Activated CD8-positive, alpha-beta memory T cell treated with anti-CD3 and anti-CD28 coated beads, Interleukin-2, amount 50 U/mL, for 1 hour (primary cell): ENCODE measurements around the gene CPE.
"Not testable (repeated sequence)": the region's sequence is repeated elsewhere in the genome, so short reads cannot be mapped to it uniquely, and the experiment has no call there.

Experiments
- DNase-seq: peaks from one replicate; pipeline ENCODE4 v3.0.0-alpha.2; 2020; ENCODE audit errors: extremely low read depth

Gene CPE

GRCh38 chr4:165378745-165379677 lies at the start of gene CPE:
Gene CPE, plus strand, starts transcription at chr4:165379008. Its CDS starts 214 bp downstream, at chr4:165379222.
- DNase-seq: no peak

DNA sequence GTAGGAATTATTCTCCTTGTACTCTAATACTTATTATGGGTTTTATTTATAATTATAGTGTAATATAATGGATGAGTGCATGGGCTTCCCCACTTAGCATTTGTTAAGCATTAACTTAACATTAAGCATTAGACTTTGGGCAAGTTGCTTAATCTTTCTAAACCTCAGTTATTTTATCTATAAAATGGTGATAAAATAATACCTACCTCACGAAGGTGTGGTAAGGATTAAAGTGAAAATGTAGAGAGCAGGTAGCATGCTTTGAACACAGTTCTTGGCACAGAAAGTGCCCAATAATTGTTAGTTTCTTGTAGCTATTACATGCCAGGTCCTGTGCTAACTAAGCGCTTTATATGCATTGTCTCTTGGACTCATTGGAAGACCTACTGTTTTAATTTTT lies 48.7 kb upstream of the CPE start:
- no peak for DNase-seq

- no peak for DNase-seq
Measured at GRCh38 chr4:165330666-165331065, 48.1 kb upstream of the CPE start.

DNA sequence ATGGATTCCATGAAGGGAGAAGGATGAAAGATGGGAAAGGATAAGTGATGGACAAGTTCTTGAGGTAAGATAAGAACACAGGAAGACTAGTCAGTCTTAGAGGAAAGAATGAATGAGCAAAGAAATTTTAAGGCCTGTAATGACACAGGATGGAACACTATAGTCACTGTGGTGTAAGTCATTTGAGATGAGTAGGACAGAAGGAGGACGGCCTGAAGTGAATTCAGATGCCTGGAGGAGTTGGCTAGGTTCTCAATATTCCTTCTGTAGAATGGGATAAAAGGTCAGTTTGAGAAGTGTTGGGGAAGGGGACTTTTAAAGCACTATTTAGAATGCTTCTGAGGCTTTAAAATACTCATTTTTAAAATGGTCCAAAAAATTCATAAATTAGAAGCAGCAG lies 47.4 kb upstream of the CPE start:
- DNase-seq: no peak

DNA sequence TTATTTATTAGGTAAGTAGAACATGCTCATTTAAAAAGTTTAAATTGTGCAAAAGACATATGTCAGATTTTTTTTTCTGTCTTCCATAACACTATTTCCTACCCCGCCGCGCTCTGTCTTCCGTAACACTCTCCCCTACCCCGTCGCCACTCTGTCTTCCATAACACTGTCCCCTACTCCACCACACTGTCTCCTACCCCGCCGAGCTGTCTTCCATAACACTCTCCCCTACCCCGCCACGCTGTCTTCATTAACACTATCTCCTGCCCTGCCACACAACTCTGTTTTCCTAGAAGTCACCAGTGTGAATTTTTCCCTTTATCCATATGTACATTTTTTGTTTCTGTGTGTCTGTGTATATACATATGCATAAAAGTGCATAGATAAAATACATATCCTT lies 47.0 kb upstream of the CPE start:
- no peak for DNase-seq

DNA sequence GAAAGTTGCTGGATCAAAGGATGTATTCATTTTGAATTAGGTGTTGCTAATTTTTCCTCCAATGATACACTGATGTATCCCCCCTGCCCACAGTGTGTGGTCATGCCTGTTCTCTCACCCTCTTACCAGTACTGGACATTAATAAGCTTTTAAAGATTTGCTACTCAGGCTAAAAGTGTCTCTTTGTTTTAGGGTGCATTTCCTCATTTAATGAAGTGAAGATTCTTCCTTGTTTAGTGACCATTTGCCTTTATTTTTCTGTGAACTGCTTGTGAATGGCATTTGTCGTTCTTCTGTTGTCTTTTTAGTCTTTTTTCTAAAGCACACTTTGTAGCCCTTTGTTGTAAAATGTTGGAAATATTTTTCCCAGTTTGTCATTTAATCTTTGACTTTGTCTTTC lies 46.3 kb upstream of the CPE start:
- no peak for DNase-seq

GRCh38 chr4:165335163-165335703 lies 43.6 kb upstream of the CPE start:
- DNase-seq: no peak

DNA sequence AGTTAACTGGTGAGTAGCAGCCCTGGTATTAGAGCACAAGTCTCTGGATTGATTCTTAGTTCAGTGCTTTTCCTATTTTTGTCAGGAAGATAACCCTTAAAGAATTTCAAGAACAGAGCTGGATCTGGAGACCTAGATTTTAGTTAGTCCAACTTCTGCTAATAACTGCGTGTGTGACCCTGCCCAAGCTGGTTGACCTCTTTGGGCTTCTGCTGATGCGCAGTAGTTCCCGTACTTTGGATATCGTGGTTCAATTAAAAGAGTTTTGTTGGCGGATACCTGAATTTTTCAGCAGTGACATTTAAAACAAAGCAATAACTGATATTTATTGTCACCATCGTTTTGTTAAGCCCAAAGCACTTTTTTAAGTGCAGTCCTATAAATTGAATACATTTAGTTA lies 42.1 kb upstream of the CPE start:
- no peak for DNase-seq

GRCh38 chr4:165342340-165342739 lies 36.5 kb upstream of the CPE start:
- not testable (repeated sequence) for DNase-seq

DNA sequence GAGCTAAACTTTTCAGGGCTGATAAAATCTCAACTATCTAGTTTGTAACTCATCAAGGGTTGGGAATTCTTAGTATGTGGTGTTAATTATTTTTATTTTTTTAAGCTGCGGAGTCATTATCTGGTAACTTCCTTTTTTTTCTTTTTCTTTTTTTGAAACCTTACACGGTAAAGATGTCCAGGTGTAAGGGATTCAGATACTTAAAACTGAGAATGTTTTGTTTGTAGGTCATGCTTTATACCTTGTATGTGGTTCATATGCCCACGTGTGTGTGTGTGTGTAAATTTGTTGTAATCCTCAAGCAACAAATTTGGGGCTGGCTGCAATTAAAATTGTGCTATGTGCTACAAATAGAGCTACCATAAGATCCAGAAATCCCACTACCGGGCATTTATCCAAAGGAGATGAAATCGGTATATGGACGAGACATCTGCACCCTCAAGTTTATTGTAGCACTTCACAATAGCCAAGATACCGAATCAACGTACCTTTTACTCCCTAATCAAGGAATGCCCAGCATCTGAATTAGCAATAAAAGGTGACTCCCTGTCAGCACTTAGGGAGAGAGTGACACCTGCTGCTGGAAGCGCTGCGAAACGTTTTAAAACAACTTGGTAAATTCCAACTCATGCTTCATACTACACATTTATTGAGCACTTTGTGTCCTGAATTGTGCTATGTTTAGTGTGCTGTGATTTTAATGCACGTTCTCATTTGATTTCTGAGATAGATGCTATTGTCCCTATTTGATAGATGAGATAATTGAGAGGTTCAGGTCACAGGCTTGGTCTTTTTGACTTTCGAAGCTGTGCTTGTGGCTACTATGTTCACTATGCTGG lies 35.2 kb upstream of the CPE start:
- DNase-seq: no peak

DNA sequence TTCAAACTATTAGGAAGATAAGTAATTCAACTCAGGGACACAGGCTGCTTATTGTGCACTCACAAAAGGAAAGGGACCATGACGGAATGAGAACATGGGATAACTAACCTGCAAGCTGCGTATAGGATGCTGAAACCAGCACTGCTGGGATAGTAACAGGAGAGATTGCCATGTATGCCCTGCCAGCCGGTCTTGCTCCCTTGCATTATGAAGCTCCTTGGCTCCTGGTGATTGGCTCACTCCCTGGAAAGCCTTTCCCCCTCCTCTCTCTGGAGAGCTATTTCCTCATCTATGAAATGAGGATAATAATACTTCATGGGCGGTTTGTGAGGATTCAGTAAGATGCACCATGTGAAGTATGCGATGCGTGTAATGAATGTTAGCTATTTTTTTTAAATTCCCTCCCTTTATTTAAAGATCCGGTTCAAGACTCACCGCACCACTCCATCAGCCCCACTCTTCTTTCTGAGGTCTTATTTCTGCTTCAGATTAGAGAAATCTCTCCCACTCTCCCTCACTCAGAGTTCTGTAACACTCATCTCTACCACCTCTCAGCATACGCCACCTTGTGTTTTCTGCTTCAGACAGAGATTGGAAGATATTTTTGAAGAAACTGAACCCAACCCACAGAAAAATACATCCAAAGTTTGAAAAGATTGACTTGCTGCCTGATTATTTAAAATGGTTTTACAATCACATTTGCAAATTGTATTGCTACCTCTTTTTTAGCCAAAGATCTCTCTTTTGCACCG lies 33.0 kb upstream of the CPE start:
- DNase-seq: no peak

GRCh38 chr4:165347647-165348569 lies 30.9 kb upstream of the CPE start:
- no peak for DNase-seq

- no peak for DNase-seq
Measured at GRCh38 chr4:165351359-165352130, 27.3 kb upstream of the CPE start.

DNA sequence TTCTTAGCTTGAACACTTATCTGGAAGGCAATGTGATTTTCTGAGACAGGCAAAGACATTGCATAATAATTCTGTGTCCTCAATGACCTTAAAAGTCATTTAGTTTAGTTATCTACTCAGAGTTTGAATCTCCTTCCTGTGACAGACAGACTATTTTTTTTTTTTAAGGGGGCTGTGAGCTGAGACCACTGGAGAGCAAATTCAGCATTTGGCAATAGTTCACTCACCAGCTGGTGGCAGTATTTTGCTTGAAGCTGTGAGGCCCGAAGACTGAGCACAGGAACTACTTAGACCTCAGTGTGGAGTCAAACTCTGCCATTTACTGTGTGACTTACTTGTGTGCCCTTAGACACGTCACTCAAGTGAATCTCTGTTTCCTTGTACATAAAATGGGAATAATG lies 22.9 kb upstream of the CPE start:
- DNase-seq: no peak

DNA sequence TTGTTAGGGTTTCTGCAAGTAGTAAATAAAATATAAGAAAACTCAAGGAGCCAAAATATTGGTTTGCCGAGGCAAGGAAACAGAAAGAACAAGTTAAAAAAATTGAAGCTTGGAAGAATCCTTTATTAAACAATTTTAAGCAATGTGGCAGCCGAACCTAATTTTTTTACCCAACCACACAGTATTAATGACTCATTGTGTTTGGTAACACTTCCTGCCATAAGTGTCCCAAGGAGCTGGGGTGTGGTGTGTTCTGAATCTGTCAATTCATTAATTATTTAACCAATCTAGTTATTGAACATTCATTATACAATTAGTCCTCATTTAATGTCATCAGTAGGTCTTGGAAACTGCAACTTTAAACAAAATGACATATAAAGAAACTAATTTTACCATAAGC lies 19.3 kb upstream of the CPE start:
- no peak for DNase-seq

- DNase-seq: no peak
Measured at GRCh38 chr4:165360041-165360695, 18.6 kb upstream of the CPE start.

- no peak for DNase-seq
Measured at GRCh38 chr4:165360985-165361670, 17.7 kb upstream of the CPE start.

DNA sequence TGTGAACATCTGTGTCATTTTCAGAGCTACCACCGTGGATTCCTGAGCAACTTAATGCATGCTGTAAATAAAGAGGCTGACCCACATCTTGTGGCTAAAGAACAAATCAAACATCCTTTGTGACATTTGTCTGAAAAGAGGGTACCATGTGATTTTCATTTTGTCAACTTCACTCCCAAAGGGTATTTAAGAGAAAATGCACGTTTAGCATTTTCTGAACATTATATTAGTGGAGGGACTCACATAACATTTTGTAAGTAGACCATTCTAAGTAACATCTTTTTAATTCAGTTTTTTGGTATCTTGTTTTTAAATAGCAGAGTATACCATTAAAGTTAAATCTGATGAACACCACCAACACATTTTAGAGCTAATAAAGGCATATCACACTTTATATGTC lies 17.0 kb upstream of the CPE start:
- no peak for DNase-seq
